Esophagus muscularis mucosa (tissue), 4 donors: Measurements from ENCODE around the gene PC. TPM values are rescaled to one million over a fixed set of nuclear protein-coding genes. Genes with fewer than 3 reads are reported as not detected.

Source experiments
- DNase-seq: peaks from one replicate; pipeline ENCODE4 v3.0.0-alpha.2; 2017; ENCODE audit errors: extremely low spot score
- H3K27ac ChIP-seq, 4 donors: fragments of 200-600 bp; sonication (generic); replicated peaks in 1 of 4; 1 replicate in 3 of 4; 2 replicates in 1 of 4; pipeline ENCODE4 v1.5.1; 2016 to 2019; ENCODE audit warnings: mild to moderate bottlenecking in 1 of 4
- H3K27me3 ChIP-seq, 4 donors: fragments of 200-600 bp; sonication (generic); one replicate each; pipeline versions ENCODE4 v1.5.1 to v1.6.0; 2016 to 2019
- H3K36me3 ChIP-seq, 4 donors: fragments of 200-600 bp; sonication (generic); one replicate each; pipeline ENCODE4 v1.5.1; 2016 to 2019
- H3K4me1 ChIP-seq, 4 donors: fragments of 200-600 bp; sonication (generic); one replicate each; pipeline ENCODE4 v1.5.1; 2016 to 2019
- H3K4me3 ChIP-seq, 4 donors: fragments of 200-600 bp; sonication (generic); 1 replicate in 2 of 4; 2 replicates in 2 of 4; pipeline ENCODE4 v1.5.1; 2016 to 2019; ENCODE audit warnings: mild to moderate bottlenecking in 4 of 4, moderate library complexity in 1 of 4
- H3K9me3 ChIP-seq, 4 donors: fragments of 200-600 bp; sonication (generic); 1 replicate in 3 of 4; 2 replicates in 1 of 4; pipeline ENCODE4 v1.5.1; 2016 to 2019
- EP300 ChIP-seq: sonication (generic); formaldehyde crosslinking; IDR thresholded peaks from one replicate; pipeline ENCODE4 v1.6.1; 2017; ENCODE audit warnings: antibody characterized with exemption
- POLR2A ChIP-seq: fragments of 450-650 bp; IDR thresholded peaks from one replicate; pipeline ENCODE4 v1.6.1; 2017; ENCODE audit warnings: antibody characterized with exemption, moderate library complexity, mild to moderate bottlenecking, low read depth
- POLR2AphosphoS5 ChIP-seq, 2 donors: sonication (generic); formaldehyde crosslinking; IDR thresholded peaks; one replicate each; pipeline ENCODE4 v1.6.1; 2017; ENCODE audit warnings: antibody characterized with exemption in 2 of 2
- WGBS: methylation state at CpG from one replicate; pipeline ENCODE4 v1.1.5; 2018; 5-methylcytosine and 5-hydroxymethylcytosine counted together
- intact Hi-C: fragments of 100-400 bp; cut with DNase I; formaldehyde crosslinking; loops from one replicate; pipeline ENCODE4 v1.15.1; 2023
- total RNA-seq, 4 donors: library from RNA; depleted of rRNA; stranded (reverse); fragments of >200 nt; gene quantifications; one replicate each; pipeline versions ENCODE4 v1.1.0 to v1.2.1, GENCODE V29; 2016
- TF ChIP-seq, protein P1 (sequence below), 3 experiments: fragments of 200-600 bp in 2 of 3; fragments of 450-650 bp in 1 of 3; sonication (generic) in 2 of 3; IDR thresholded peaks; one replicate each; pipeline ENCODE4 v1.5.1; 2017 to 2019; ENCODE audit warnings: antibody characterized with exemption in 3 of 3, mild to moderate bottlenecking in 2 of 3, moderate library complexity in 1 of 3

Gene PC
- total RNA-seq, 4 donors from 2014 or later: 2.1 to 5.5 (median 5.1) TPM

DNA sequence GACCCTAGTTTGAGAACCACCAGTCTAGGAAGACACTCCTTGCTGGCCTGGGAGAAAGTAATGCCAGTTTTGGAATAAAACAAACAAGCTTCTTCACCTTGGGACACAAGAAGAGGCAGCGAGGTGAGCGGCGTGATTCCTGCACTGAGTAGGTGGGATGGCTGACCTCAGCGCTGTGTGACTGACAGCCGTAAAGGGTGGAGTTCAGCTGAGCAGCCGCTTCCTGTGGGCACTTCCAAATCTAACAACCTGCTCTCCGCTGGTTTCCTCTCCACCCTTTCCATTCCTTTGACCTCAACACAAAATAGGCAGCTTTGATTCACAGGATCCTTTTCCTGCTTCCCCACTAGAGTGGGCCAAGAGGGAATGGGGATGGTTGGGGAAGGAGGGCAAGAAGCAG lies 45.8 kb downstream of the PC start:
- no peak for DNase-seq
- no peaks in the 10 kb centered on the region for H3K9me3 ChIP-seq
- peak overlapping the region in 2 of 4 donors; percentile 8 to 31 for H3K27ac ChIP-seq
- peaks cover 0 to 18% (median 4%) of the 10 kb centered on the region in 4 donors for H3K4me1 ChIP-seq
- intact Hi-C loops: no loop called here
- TF ChIP-seq EP300: no peak
- TF ChIP-seq, protein P1, sequence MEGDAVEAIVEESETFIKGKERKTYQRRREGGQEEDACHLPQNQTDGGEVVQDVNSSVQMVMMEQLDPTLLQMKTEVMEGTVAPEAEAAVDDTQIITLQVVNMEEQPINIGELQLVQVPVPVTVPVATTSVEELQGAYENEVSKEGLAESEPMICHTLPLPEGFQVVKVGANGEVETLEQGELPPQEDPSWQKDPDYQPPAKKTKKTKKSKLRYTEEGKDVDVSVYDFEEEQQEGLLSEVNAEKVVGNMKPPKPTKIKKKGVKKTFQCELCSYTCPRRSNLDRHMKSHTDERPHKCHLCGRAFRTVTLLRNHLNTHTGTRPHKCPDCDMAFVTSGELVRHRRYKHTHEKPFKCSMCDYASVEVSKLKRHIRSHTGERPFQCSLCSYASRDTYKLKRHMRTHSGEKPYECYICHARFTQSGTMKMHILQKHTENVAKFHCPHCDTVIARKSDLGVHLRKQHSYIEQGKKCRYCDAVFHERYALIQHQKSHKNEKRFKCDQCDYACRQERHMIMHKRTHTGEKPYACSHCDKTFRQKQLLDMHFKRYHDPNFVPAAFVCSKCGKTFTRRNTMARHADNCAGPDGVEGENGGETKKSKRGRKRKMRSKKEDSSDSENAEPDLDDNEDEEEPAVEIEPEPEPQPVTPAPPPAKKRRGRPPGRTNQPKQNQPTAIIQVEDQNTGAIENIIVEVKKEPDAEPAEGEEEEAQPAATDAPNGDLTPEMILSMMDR (IDR thresholded peaks at IDR 0.05): no peak
- no peak for TF ChIP-seq POLR2AphosphoS5 (IDR thresholded peaks at IDR 0.05)
- TF ChIP-seq POLR2A: no peak
- WGBS: 80% methylated on average over 7 of the region's 7 CpGs
- H3K4me3 ChIP-seq: no peak overlapping the region
- H3K27me3 ChIP-seq: no peaks in the 10 kb centered on the region
- no peaks in the 10 kb centered on the region for H3K36me3 ChIP-seq

DNA sequence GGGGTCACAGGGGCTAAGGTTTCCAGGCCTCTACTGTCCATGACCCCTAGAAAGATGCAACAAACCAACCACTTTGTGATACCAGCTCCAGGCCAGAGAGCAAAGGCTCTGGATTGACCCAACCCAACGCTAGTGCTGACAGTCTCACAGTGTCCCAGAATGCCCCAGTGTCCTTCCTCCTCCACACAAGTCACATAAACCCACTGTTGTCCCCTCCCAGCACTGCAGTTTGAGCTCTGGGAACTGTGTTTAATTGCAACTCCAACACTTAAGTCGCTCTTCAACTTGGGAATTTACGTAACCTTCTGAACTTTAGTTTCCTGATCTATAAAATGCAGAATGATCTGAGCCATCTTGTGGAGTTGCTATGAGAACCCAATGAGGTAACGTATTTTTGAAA lies 47.5 kb downstream of the PC start:
- Histone ChIP-seq H3K27me3 (no peaks in the 10 kb centered on the region), H3K36me3 (no peaks in the 10 kb centered on the region), H3K4me1 (peaks cover 6 to 32% (median 15%) of the 10 kb centered on the region in 4 donors), H3K9me3 (no peaks in the 10 kb centered on the region), H3K27ac (no peak overlapping the region), H3K4me3 (no peak overlapping the region)
- TF ChIP-seq EP300 (no peak), POLR2AphosphoS5 (IDR thresholded peaks at IDR 0.05) (no peak), POLR2A (no peak)
- TF ChIP-seq, protein P1 (IDR thresholded peaks at IDR 0.05): no peak
- intact Hi-C loops: no loop called here
- no peak for DNase-seq
- WGBS: 95% methylated on average over 4 of the region's 4 CpGs

DNA sequence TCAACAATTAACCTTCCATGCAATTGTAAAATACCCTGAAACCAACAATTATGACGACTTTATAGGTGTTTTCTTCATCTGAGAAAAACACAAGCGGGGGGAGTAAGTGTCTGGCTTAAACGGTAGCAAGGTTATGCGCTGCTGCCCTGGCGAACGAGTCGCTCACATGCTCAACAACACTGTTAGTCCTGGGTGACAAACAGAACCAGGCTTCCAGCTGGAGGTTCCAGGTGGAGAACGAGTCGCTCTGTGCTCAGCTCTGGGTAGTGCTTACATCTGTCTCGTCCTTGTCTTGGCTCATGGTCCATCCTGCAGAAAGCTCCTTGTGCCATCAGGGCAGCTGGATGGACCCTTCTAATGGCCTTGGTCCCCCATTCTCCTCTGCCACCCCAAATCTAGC lies 48.2 kb downstream of the PC start:
- H3K36me3 ChIP-seq: no peaks in the 10 kb centered on the region
- no peaks in the 10 kb centered on the region for H3K27me3 ChIP-seq
- intact Hi-C loops: no loop called here
- WGBS: 88% methylated on average over 10 of the region's 10 CpGs
- H3K27ac ChIP-seq: no peak overlapping the region
- no peaks in the 10 kb centered on the region for H3K9me3 ChIP-seq
- no peak for DNase-seq
- peaks cover 6 to 28% (median 17%) of the 10 kb centered on the region in 4 donors for H3K4me1 ChIP-seq
- no peak overlapping the region for H3K4me3 ChIP-seq
- no peak for TF ChIP-seq POLR2A
- TF ChIP-seq EP300: no peak
- no peak for TF ChIP-seq POLR2AphosphoS5 (IDR thresholded peaks at IDR 0.05)
- TF ChIP-seq, protein P1 (IDR thresholded peaks at IDR 0.05): no peak

DNA sequence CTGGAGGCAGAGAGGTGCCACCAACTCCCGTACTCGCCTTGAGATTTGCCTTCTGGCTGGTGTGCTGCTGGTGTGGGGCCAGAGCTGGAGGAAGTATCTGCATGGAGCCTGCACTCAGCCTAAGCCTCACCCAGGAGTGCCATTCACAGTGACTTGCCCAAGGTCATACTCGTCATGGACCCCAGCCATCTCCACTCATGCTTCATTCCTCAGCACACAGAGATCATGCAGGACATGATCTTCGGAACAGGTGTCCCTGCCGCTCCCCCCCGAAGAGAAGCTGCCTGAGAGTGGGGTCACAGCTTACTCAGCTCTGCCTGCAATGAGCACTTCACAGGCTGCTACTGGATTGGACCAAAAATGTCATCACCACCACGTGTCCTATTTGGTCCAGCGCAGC lies 49.0 kb downstream of the PC start:
- 100% methylated on average over 6 of the region's 8 CpGs for WGBS
- Histone ChIP-seq H3K4me3 (no peak overlapping the region), H3K27me3 (no peaks in the 10 kb centered on the region), H3K4me1 (peaks cover 6 to 26% (median 17%) of the 10 kb centered on the region in 4 donors), H3K36me3 (no peaks in the 10 kb centered on the region), H3K9me3 (no peaks in the 10 kb centered on the region), H3K27ac (no peak overlapping the region)
- DNase-seq: no peak
- TF ChIP-seq EP300: no peak
- TF ChIP-seq, protein P1 (IDR thresholded peaks at IDR 0.05): no peak
- no peak for TF ChIP-seq POLR2AphosphoS5 (IDR thresholded peaks at IDR 0.05)
- no peak for TF ChIP-seq POLR2A
- intact Hi-C loops: no loop called here
